Measurements from ENCODE around the gene ASPSCR1. TPM values are rescaled to one million over a fixed set of nuclear protein-coding genes. Genes with fewer than 3 reads are reported as not detected.

The ASPSCR1 gene
- total and polyA plus RNA-seq, 2 of the 13 experiments (the other 11 are each of a cell fraction or from before 2014, with no cell fraction given) = 274 to 314 TPM

GRCh38 chr17:81991684-81992305 is 14.4 kb downstream of the ASPSCR1 start (continued):
- TF ChIP-seq GLMP (CRISPR knock-in tag; IDR thresholded peaks at IDR 0.05; ENCODE audit: borderline replicate concordance) (no peak; the same call in 1 of the 2 replicates), NR2F2 (IDR thresholded peaks at IDR 0.05; ENCODE audit: borderline replicate concordance, low read depth) (no peak), FOXJ3 (CRISPR knock-in tag; IDR thresholded peaks at IDR 0.05; ENCODE audit: borderline replicate concordance) (peak; percentile 89), PCBP1 (IDR thresholded peaks at IDR 0.05; ENCODE audit: borderline replicate concordance, low read depth, low read length) (peak; percentile 96; the same call in 1 of the 2 replicates), ZNF567 (CRISPR knock-in tag; IDR thresholded peaks at IDR 0.05; ENCODE audit: borderline replicate concordance) (0 out of 2 replicates have a peak, but pooled peaks have one; percentile 10), ZNF101 (CRISPR knock-in tag; IDR thresholded peaks at IDR 0.05; ENCODE audit: borderline replicate concordance, low read depth) (no peak), ZEB1 (IDR thresholded peaks at IDR 0.05; ENCODE audit: insufficient replicate concordance, low read depth) (no peak), MED13 (CRISPR knock-in tag; IDR thresholded peaks at IDR 0.05) (no peak; the same call in 1 of the 2 replicates), MEIS1 (CRISPR knock-in tag; IDR thresholded peaks at IDR 0.05; ENCODE audit: borderline replicate concordance) (peak; percentile 71), TCF7 (IDR thresholded peaks at IDR 0.05; ENCODE audit: low read depth) (no peak), ZFP37 (CRISPR knock-in tag; IDR thresholded peaks at IDR 0.05; ENCODE audit: borderline replicate concordance) (peak; percentile 73), NR2C2 (CRISPR knock-in tag; IDR thresholded peaks at IDR 0.05; ENCODE audit: borderline replicate concordance) (peak; percentile 32; the same call in 1 of the 2 replicates), MTF2 (CRISPR knock-in tag; IDR thresholded peaks at IDR 0.05; ENCODE audit: borderline replicate concordance) (peak; percentile 91), KDM3A (CRISPR knock-in tag; IDR thresholded peaks at IDR 0.05; ENCODE audit: low read depth) (peak; percentile 86; the same call in 1 of the 2 replicates), MLLT10 (CRISPR knock-in tag; IDR thresholded peaks at IDR 0.05) (no peak), PHF20 (CRISPR knock-in tag; IDR thresholded peaks at IDR 0.05) (peak; percentile 13; the same call in 1 of the 2 replicates), SSRP1 (CRISPR knock-in tag; IDR thresholded peaks at IDR 0.05) (0 out of 2 replicates have a peak, but pooled peaks have one; percentile 16), CAMTA2 (CRISPR knock-in tag; IDR thresholded peaks at IDR 0.05; ENCODE audit: borderline replicate concordance) (no peak), ZNF619 (CRISPR knock-in tag; IDR thresholded peaks at IDR 0.05) (peak; percentile 90), ZNF354B (CRISPR knock-in tag; IDR thresholded peaks at IDR 0.05) (peak; percentile 88), DNMT1 (CRISPR knock-in tag; IDR thresholded peaks at IDR 0.05) (peak; percentile 12; the same call in 1 of the 2 replicates), PAX8 (CRISPR knock-in tag; IDR thresholded peaks at IDR 0.05; ENCODE audit: borderline replicate concordance) (no peak), DR1 (CRISPR knock-in tag; IDR thresholded peaks at IDR 0.05) (peak; percentile 96), ZNF740 (CRISPR knock-in tag; IDR thresholded peaks at IDR 0.05) (peak; percentile 1; the same call in 1 of the 2 replicates), STAG1 (CRISPR knock-in tag; IDR thresholded peaks at IDR 0.05) (peak; percentile 61), ZNF160 (CRISPR knock-in tag; IDR thresholded peaks at IDR 0.05) (0 out of 2 replicates have a peak, but pooled peaks have one; percentile 48), CENPX (CRISPR knock-in tag; IDR thresholded peaks at IDR 0.05) (no peak), ZFP1 (CRISPR knock-in tag; IDR thresholded peaks at IDR 0.05) (0 out of 2 replicates have a peak, but pooled peaks have one; percentile 22), ZNF761 (CRISPR knock-in tag; conservative IDR thresholded peaks at IDR 0.05) (peak; percentile 94; the same call in 1 of the 2 replicates), ZNF883 (CRISPR knock-in tag; IDR thresholded peaks at IDR 0.05; ENCODE audit: not compliant biosample characterization) (no peak), PAF1 (CRISPR knock-in tag; IDR thresholded peaks at IDR 0.05) (no peak), TBL1XR1 (IDR thresholded peaks at IDR 0.05; ENCODE audit: borderline replicate concordance, low read length, partially characterized antibody) (no peak)
